A549 (cell line): ENCODE results near the gene GNB1.

ENCODE experiments used
- POLR2A ChIP-seq: IDR thresholded peaks from 2 replicates; pipeline ENCODE4 v1.6.1; 2012; ENCODE audit warnings: mild to moderate bottlenecking, low read length
- TF ChIP-seq, protein P1 (sequence below): IDR thresholded peaks from 2 replicates; pipeline ENCODE4 v1.6.1; 2012

DNA sequence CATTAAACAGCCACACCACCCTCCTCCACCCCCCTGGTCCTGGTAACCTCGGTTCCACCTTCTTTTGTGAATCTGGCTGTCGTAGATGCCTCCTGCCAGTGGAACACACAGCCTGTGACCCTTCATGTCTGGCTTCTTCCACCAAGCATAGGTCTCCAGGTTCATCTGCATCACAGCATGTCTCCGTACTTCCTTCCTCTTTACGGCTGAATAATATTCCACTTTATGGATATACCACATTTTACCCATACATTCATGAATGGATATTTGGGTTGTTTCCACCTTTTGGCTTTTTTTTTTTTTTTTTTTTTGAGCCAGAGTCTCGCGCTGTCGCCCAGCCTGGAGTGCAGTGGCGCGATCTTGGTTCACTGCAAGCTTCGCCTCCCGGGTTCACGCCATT, 12.3 kb upstream of the GNB1 start:
- TF ChIP-seq, protein P1, sequence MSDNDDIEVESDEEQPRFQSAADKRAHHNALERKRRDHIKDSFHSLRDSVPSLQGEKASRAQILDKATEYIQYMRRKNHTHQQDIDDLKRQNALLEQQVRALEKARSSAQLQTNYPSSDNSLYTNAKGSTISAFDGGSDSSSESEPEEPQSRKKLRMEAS: no peak
- no peak for TF ChIP-seq POLR2A
